CD4-positive, alpha-beta T cell treated with Interleukin-6 for 4 hours (primary cell): ENCODE measurements around the gene PTPA.

Source experiments
- DNase-seq: peaks from one replicate; pipeline ENCODE4 v3.0.0-alpha.2; 2020; ENCODE audit warnings: mixed read lengths

The PTPA gene

DNA sequence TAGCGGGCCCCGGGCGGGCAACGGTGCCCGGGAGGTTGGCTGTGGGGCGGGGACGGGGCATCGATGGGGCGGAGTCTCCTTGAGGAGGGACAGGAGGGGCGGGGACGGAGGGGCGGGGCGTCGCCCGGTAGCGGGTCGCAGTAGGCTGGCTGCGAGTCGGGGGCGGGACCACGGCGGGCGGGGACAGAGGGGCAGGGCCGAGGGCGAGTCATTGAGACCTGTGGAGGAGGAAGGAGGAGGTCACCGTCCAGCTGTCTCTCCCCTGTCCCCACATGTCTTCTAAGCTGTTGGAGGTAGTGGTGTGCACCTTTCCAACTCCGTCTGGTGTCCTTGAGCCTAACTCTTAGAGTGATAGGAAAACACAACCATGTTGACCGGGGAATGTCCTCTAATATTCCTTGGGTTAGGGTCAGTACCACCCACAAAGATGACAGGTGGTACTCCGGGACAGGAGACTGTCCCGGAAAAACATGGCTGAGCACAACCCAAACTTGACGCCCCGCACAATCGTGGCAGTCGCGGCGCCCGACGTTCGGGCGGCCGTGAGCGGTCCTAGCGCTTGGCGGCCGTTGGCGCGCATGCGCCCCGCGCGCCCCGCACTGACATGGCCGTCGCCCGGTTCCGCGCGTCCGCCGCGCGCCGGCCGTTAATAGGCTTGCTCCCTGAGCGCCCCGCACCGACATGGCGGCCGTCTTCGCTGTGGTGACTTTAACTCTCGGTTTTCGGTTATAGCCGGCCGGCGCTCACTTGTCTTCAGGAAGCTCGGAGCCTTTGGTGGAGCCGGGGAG is at the start of gene PTPA, which contains the start of gene CRAT:
Gene PTPA (plus strand): TSS at position 676 of the 788 bp plus-strand sequence. CDS start 186 bp downstream, outside the sequence.
Gene CRAT (minus strand): TSS at position 54 of the 788 bp plus-strand sequence. CDS start 284 bp downstream, outside the sequence.
- DNase-seq, result peak; percentile 99

DNA sequence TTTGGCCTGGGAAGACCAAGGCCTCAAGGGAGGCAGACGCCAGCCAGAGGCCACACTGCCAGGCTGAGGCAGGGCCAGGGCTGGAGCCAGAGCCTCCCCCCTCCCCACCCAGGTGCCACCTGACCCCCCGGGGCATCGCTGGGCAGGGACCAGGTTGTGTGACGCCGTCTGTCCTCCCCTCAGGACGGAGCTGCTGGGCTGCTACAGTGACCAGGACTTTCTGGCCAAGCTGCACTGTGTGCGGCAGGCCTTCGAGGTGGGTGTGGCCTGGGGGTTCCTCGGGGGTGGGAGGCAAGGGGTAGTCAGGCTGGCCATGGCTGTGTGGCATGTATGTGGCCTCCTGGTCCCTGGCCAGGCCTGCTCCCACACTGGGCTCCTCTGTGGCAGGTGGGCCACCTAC is 48.2 kb upstream of the PTPA start:
- no peak for DNase-seq

DNA sequence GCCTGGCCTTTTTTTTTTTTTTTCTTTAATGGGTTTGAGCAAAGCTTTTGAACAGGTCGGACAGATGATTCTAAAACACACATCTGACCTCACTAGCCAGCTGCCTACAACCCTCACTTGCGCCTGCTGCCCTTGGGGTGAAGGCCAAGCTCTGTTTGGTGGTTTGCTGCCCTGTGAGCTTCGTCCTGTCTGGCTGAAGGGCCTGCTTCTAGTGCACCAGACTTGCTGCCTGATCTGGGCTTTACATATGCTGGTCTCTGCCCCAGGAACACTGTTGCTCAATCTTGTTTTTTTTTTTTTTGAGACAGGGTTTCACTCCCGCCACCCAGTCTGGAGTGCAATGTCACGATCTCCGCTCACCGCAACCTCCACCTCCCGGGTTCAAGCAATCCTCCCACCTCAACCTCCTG is 46.7 kb upstream of the PTPA start:
- DNase-seq, result no peak

DNA sequence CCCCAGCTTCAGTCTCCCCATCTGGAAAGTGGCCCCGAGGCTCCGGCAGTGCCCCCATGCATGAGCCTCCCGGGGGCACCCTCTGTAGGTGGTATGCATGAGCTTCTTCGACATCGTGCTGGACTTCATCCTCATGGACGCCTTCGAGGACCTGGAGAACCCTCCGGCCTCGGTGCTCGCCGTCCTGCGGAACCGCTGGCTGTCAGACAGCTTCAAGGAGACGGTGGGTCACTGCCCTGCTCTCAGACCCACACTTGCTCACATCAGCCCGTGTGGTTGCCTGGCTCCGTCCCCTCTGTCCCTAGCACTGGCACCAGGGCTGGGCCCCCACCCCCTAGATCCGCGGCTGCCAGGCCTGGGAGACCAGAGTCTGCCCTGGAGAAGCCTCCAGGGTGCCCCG is 43.1 kb upstream of the PTPA start:
- no peak for DNase-seq

DNA sequence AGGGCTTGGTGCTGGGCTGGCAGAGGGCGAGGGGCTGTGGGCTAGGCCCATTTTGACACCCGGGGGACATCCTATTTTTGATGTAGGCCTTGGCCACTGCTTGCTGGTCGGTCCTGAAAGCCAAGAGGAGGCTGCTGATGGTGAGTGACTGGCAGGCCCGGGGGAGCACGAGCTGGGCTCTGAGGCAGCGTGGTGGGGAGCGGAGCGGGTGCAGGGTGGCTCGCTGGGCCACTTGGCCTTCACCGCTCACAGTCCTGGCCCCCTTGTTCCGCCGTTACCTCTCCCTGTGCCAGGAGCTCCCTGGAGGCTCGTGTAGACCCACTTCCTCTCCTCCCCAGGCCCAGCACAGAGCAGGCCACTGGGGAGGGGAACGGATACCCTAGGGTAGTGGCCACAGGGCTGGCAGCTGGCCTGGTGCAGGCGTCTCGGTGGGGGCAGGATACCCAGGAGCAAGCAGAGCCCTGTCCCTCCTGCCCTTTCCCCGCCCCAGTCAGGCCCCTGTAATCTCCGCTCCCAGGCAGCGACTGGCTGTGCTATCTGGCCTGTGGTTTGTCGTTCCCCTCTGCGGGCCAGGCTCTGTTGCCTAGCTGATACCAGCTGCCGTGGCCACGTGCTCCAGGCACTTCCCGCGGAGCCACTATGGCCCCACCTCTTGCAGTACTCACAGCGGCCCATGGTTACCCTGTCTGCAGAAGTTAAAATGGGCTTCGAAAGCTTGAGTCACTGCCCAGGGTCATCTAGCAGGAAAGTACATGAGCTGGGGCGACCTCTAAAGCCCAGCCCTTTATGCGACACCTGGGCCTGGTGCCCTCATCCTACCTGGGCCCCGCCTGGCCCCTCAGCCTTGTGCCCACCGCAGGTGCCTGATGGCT is 42.0 kb upstream of the PTPA start:
- DNase-seq, result peak; percentile 71

DNA sequence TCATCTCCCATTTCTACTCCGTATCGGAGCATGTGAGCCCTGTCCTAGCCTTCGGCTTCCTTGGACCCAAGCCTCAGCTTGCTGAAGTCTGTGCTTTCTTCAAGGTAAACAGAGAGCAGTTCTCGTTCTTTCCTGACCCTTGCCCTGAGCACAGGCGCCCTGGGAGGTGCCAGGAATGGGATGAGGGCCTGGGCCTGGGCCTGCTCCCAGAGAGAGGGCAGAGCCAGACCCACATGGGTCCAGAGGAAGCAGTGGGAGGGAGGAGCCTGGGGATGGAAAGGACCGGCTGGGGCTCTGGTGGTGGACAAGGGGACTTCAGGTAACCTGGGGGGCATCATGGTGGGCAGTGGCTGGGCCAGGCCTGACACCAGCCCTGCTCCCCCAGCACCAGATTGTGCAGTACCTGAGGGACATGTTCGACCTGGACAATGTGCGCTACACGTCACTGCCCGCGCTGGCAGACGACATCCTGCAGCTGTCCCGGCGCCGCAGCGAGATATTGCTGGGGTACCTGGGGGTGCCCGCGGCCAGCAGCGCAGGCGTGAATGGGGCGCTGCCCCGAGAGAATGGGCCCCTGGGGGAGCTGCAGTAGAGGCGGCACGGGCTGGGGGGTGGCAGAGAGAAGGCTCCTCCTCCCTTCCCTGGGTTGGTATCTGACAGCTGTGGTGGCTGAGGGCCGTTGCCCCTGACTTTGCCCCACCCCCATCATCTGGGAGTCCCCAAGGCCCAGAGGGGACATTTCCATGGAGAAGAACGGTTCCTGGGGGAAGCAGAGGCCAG is 41.2 kb upstream of the PTPA start:
- no peak for DNase-seq

DNA sequence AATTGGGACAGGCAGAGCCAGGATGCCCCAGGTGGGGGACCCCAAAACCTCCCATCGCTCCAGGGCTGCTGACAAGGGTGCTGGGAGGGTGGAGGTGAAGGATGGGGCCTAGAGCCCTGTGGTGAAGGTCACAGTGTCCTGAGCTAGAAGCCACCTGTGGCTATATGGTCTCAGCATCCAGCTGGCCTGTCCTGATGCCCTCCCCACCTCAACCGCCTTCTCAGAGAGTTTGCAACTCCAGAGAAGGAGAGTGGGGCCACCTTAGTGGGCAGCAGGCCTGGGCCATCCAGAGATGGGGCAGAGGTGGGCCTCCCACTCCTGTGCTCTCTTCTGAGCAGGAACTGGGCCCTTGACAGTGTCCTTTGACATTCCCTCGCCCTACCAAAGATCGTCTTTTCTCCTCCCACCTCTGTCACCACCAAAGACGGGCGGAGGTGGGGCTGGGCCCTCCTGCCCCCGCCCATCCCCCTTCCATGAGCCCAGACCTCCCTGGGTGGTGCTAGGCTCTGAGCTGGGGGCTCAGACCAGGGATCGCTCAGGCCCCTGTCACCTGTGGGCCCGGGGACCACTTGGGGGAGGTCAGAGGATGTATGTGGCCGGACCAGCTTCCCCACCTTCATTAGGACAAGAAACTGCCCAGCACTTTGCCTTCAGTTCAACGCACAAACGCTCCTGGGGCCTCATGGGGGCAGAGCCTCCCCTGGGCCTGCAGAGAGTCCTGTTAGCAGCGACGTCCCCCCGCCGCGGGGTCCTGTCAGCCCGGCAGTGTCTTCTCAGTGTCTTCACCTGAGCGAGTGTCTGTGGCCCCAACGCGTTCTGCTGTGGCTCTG is 40.3 kb upstream of the PTPA start:
- DNase-seq, result no peak

DNA sequence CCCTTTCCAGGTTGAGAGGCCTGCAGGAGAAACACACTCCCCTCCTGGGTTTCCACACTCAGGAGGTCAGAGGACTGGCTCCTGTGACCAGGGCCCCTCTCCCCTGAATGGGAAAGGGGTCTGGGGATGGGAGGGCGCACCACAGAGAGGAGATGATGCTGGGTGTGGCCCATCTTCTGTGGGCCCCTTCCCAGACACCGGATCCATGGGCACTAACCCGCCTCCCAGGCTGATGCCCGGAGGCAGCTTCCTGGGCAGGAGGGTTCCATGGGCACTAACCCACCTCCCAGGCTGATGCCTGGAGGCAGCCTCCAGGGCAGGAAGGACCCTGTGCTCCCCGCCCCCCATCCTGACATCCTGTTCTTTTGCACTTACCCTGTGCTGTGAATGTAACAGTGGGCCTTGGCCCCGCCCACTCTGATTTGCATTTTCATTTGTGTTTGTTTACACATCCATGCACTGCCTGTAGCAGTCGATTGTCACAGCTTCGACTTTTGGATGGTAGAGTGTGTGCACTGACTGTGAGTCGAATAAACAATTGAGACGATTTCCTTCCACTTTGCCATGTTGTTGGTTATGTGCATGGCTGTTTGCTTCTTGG is 39.6 kb upstream of the PTPA start:
- peak; percentile 53 for DNase-seq

DNA sequence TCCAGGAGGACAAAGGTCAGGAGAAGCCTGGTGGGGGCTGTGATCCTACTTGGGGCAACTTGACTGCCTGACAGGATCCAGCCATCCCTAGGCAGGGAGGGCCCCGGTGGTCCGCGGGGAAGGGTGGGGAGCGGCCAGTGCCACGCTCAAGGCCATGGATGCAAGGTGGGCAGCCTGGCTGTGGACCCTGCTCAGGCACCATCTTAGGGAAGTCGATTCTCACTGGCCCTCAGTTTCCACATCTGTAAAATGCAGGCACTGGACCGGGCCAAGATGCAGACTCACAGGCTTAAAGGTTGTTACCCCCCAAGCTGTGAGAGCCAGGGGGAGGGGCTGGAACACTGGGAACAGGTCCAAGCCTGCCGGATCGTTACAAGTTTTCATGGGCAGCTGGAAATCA is 39.0 kb upstream of the PTPA start:
- DNase-seq, result no peak

DNA sequence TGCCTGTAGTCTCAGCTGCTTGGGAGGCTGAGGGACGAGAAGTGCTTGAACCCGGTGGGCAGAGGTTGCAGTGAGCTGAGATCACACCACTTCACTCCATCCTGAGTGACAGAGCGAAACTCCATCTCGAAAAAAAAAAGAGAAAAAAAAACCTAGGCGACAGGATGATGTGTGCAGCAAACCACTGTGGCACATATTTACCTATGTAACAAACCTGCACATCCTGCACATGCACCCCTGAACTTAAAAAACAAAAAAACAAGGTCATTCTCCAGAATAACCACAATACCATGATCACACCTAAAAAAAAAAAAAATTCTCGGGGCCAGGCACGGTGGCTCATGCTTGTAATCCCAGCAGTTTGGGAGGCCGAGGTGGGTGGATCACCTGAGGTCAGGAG is 37.8 kb upstream of the PTPA start:
- no peak for DNase-seq

DNA sequence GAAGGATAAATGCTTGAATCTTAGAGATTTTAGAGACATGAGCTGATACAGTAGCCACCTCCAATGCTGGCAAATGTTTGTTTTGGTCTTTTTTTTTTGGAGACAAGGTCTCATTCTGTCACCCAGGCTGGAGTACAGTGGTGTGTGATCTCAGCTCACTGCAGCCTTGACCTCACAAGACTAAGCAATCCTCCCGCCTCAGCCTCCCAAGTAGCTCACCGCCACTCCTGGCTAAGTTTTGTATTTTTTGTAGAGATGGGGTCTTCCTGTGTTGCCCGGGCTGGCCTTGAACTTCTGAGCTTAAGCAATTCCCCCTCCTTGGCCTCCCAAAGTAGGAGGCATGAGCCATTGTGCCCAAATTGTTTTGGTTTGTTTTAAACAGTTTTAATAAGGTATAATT is 37.1 kb upstream of the PTPA start:
- no peak for DNase-seq

DNA sequence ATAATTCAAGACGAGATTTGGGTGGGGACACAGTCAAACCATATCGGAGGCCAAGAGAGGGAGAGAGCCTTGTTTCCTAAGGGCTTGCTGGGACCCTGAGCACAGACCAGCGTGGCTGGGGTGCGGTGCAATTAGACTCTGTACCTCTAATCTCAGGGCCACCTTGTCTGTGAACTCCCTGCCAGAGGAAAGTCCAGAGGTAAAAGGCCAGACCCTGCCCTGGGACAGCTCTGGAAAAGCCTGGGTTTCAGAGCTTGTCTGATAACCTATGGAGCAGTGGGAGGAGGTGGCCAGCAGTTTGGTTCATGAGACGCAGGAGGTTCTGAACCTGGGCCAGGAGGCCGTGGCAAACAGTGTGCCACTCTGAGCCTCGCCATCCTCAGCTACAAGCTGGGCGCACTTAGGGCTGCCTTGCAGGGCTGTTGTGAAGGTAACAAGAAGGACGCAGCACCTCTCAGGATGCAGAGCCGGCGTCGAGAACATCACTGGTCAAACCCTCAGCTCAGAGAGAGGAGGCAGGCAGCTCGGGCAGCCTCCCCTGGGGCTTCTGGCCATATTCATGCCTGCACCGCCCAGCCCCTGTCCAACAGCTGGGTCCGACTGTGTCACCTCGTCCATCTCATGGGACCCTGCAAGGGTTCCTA is 35.1 kb upstream of the PTPA start:
- DNase-seq, result no peak

DNA sequence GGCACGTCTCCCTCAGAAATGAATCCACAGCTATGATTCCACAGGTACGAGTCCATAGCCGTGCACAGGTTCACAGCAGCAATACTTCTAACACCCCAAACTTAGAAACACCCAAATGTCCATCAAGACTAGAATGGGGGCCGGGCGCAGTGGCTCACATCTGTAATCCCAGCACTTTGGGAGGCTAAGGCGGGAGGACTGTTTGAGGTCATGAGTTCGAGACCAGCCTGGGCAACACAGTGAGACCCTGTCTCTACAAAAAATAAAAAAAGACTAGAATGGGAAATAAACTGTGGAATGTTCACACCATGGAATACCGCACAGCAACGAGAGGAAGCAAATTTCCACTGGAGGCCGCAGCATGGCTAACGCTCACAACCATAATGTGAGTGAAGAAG is 34.6 kb upstream of the PTPA start:
- no peak for DNase-seq

DNA sequence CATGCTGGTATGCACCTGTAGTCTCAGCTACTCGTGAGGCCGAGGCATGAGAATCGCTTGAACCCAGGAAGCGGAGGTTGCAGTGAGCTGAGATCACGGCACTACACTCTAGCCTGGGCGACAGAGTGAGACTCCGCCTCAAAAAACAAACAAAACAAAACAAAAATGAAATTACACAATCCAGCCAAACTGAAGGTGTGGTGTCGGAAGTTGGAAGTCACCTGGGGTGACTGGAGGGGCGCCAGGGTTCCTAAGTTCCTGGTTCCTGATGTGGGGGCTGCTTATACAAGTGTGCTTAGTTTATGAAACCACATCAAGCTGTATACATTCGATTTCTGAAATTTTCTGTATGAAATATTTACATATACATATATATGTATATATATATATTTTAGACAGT is 34.0 kb upstream of the PTPA start:
- no peak for DNase-seq

DNA sequence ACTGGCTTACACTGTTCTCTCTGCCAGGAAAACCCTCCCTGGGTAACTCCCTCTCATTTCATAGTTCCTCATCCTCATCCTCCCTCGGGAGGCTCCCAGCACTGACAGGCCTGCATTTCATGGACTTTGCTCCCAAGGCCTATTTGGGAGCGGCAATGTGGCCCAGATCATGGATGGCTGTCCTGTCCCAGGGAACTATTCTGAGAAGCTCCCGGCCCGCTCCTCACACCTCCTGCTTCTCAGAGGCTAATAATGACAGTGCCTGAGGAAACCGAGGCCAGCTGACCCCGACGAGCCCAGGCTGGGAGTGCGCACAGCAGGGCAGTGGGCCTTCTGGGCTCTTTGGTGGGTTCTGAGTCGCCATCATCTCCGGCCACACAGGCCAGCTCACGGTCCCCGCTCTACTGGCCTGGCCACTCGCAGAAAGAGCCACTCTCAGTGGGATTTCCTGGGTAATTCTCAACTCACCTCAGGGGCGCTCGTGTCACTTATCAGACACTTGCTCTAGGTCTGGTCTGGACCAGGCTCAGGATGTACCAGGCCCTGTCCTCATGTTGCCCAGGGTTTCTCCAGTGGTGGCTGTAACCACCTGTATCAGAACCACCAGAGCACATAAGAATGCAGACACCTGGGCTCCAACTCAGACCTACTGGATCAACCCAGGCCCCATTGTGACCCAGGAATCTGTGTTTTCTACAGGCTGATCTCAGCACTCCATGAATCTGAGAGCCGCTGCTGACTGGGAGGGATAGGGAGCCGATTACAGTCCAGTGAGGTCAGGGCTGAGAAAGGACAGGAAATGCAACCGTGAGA is 32.3 kb upstream of the PTPA start:
- no peak for DNase-seq

DNA sequence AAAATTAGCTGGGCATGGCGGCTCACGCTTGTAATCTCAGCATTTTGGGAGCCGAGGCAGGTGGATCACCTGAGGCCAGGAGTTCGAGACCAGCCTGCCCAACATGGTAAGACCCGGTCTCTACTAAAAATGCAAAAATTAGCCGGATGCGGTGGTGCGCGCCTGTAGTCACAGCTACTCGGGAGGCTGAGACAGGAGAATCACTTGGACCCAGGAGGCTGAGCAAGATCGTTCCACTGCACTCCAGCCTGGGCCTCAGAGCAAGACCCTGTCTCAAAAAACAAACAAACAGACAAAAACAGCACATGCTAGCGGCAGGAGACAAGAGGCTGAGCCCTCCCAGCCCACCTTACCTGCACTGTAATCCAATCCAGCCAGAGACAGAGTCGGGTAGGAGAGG is 31.4 kb upstream of the PTPA start:
- no peak for DNase-seq

DNA sequence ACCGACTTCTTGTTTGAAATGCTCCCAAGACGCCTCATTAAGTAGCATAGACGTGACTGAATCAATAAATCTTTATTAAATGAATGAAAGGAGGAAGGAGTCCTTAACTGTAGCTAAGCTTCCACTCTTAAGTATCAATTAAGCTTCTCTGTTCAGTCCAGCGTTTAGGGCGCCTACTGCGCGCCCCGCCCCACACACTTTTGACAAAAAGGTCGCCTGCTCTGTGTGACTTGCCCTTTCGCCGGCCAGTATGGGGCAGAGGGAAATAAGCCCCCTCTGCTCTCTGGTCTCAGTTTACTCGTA is 31.0 kb upstream of the PTPA start:
- DNase-seq, result no peak

DNA sequence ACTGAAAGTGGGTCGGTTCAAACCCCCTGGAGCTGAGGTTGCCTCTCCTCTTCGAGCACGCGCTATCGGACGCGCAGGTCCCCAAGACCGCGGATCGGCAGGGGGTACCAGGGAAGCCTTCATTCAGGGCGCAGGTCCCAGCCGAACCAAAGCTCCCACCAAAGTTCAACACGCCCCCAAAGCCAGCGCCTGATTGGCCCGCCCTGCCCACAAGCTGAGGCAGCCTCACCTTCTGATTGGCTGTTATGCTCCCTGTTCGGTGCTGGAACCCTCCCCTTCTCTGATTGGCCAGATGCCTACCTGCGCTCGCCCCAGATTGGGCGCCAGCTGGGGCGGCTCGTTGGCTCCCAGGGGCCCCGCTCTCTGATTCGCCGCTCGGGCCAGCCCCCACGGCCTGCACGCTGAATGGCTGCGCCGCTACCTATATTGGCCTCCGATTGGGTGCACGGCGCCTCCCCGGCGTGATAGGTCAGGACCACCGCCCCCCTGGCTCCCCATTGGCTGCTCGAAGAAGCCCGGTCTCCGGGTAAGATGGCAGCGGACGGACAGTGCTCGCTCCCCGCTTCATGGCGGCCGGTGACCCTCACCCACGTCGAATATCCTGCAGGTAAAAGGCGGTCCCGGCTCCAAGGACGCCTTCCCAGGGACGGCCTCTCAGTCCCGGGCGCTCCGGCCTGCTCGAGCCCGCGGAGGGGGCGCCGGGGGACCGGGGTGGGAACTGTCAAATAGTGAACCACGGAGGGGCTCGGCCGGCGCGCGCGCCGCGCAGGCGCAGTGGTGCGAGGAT is 30.4 kb upstream of the PTPA start, which contains the start of gene DOLPP1:
Gene DOLPP1 (plus strand): TSS at position 511 of the 787 bp plus-strand sequence. CDS start 21 bp downstream, at position 532.
- peak; percentile 99 for DNase-seq

DNA sequence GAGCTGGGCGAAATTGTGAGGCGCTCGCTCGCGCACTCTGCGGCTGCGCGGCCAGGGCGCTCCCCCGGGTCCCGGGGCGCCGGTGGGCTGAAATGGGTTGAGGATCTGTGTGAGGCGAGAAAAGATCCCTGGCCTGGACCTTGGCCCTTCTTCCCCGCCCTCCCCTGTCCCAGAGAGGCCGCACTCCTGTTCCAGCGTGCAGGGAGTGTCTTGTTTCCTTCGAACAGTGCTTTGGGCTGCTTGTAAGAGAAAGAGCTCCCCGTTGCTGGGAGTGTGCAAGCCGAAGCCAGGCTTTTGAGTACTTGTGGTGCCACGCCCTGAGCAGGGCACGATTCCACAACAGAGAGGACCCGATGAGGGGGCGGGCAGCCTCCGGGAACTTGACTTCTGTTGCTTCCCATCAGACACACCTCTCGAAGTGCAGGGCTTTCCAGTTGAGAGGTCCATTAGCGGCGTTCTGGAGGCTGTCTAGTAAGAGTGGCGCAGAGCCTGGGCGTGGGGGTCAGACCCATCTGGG is 29.8 kb upstream of the PTPA start:
- no peak for DNase-seq
